Measurements from ENCODE around the gene SHANK1.
"Not testable (repeated sequence)": the region's sequence is repeated elsewhere in the genome, so short reads cannot be mapped to it uniquely, and the experiment has no call there.

The SHANK1 gene

DNA sequence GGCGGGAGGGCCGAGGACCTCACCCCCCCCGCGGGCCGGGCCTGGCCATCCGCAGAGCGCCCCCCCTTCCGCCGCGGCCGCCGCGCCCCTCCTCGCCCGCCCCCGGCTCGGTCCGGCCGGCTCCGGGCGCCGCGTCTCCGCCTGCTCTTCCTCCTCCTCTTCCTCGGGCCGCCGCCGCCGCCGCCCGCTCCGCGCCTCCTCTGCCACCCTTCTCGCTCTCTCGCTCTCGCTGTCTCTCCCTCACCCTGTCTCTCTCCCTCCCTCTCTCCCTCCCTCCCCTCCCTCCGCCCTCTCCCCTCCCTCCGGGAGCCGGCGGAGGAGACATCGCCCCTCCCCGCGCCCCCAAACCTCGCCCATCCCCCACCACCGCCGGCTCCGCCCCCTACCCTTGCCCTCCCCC, at the start of gene SHANK1:
TSS of gene SHANK1 (minus strand) at position 237 of the 400 bp plus-strand sequence. CDS start 2,883 bp downstream, outside the sequence.
- DNase-seq: no peak

DNA sequence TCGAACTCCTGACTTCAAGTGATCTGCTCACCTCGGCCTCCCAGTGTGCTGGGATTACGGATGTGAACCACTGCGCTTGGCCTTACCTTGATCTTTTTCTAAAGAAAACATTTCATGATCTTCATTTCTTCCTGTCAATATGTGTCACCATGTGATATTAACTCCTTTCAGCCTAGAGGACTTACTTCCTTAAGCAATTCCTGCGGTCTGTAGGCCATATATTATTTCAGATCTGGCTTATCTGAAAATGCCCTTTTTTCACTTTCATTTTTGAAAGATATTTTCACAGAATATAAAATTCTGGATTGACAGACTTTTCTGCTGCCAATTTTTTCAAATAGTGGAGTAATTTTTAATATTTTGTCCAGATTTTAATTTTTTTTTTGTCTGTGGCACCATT, 48.7 kb upstream of the SHANK1 start:
- no peak for DNase-seq

GRCh38 chr19:50767263-50767662, 47.7 kb upstream of the SHANK1 start:
- DNase-seq: not testable (repeated sequence)

- DNase-seq: not testable (repeated sequence)
These were observed 47.1 kb upstream of the SHANK1 start for GRCh38 chr19:50766746-50767145.

- no peak for DNase-seq
These were observed 44.8 kb upstream of the SHANK1 start for GRCh38 chr19:50764409-50764808.

DNA sequence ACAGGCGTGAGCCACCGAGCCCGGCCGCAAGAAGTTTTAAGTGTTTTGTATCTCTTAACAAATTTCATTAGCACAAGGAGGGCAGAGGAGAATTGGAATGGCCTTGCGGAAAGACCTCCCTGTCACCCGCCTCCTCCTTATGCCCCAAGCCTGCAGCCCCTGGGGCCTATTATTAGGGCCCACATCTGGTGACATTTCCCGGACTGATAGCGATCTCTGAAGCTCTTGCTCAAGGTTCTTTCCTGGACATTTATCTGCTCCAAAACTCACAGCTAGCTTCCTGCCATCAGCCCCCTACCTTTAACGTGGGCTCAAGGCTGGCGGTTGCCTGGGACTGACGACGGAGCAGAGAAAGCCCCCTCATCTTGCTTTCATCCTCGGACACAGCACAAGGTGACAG, 43.9 kb upstream of the SHANK1 start:
- not testable (repeated sequence) for DNase-seq

GRCh38 chr19:50761501-50761900, 41.9 kb upstream of the SHANK1 start:
- not testable (repeated sequence) for DNase-seq

GRCh38 chr19:50759886-50760285, 40.3 kb upstream of the SHANK1 start:
- DNase-seq: no peak

DNA sequence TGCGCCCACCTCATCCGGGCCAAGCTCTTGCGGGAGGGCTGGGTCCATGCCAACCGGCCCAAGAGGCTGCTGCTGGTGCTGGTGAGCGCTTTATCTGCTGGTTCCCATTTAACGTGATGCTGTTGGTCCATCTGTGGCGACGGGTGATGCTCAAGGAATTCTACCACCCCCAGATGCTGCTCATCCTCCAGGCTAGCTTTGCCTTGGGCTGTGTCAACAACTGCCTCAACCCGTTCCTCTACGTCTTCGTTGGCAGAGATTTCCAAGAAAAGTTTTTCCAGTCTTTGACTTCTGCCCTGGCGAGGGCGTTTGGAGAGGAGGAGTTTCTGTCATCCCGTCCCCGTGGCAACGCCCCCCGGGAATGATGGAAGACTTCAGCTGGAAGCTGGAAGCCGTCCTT, 39.5 kb upstream of the SHANK1 start:
- DNase-seq: not testable (repeated sequence)

GRCh38 chr19:50757624-50758023, 38.0 kb upstream of the SHANK1 start:
- DNase-seq: not testable (repeated sequence)

- not testable (repeated sequence) for DNase-seq
These were observed 36.6 kb upstream of the SHANK1 start for GRCh38 chr19:50756244-50756643.

DNA sequence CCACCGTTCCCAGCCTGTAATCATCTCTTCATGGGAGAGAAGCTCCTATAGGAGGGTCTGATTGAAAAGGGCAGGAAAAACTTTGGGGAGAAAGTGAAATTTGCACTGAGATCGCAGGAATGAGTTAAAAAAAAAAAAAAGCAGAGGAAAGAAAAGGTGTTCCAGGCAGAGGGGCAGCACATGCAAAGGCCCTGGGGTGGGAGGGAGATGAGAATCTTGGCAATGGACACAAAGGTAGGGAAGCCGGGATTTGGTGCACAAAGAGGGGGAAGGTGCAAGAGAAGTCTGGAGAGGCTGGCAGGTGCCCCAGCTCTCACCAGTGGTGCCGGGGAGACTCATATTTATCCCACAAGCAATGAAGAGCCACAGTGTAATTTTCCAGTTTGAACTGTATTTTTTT, 34.3 kb upstream of the SHANK1 start:
- no peak for DNase-seq

DNA sequence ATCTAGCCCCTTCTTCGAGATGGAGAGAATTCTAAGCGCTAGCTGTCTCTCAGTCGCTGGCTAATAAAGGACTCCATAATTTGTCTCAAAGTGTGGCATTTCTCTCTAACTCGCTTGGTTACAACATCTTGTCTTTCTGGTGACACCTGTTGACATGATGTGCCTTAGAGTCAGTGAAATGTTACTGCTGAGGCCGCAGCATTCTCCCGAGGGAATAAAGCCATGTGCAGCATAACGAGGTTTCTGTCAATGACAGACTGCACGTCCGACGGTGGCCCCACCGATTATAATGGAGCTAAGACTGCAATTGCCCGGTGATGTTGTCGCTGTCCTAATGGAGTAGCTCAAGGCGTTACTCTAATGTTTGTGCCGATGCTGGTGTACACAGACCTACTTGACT, 30.4 kb upstream of the SHANK1 start:
- DNase-seq: no peak

DNA sequence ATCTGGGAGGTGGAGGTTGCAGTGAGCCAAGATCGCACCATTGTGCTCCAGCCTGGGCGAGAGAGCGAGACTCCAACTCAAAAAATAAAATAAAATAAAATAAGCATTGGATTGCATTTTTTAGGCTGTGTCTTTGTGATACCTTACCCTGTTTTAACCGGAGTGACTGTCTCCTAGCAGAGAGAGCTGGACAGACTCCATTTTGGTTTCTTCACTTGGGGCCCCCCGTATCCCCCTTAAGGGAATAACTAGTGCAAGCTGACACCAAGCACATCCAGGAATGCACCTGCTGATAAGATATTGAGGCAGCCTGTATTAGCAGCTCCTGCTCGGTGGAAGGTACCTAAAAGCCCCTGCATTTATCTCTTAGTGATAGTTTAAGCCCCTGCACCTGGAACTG, 29.9 kb upstream of the SHANK1 start:
- no peak for DNase-seq

DNA sequence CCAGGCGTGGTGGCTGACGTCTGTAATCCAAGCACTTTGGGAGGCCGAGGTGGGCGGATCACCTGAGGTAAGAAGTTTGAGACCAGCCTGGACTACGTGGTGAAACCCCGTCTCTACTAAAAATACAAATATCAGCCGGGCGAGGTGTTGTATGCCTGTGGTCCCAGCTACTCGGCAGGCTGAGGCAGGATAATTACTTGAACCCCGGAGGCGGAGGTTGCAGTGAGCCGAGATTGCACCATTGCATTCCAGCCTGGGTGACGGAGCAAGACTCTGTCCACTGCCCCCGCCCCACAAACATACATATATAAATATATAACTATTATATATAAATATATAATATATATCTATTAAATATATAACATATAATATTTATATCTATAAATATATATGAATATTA, 27.5 kb upstream of the SHANK1 start:
- DNase-seq: not testable (repeated sequence)

DNA sequence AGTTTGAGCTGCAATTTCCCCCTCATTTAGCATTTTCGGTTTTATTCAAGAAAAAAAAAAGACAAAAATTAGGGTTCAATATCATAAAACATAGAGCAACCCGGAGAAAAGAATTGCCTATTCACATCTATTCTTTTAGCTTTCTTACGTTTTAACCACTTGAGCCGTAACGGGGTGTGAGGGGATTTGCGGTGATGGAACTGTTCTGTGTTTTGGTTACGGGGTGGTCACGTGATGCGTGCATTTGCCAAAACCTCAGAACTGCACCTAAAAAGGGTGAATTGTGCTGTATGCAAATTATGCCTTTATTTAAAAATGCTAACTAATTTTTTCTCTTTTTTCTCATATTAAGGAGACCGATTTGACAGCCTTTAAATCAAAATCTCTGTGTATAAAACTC, 25.6 kb upstream of the SHANK1 start:
- DNase-seq: no peak

- no peak for DNase-seq
These were observed 23.9 kb upstream of the SHANK1 start for GRCh38 chr19:50743537-50743936.

- DNase-seq: no peak
These were observed 21.8 kb upstream of the SHANK1 start for GRCh38 chr19:50741179-50741933.

DNA sequence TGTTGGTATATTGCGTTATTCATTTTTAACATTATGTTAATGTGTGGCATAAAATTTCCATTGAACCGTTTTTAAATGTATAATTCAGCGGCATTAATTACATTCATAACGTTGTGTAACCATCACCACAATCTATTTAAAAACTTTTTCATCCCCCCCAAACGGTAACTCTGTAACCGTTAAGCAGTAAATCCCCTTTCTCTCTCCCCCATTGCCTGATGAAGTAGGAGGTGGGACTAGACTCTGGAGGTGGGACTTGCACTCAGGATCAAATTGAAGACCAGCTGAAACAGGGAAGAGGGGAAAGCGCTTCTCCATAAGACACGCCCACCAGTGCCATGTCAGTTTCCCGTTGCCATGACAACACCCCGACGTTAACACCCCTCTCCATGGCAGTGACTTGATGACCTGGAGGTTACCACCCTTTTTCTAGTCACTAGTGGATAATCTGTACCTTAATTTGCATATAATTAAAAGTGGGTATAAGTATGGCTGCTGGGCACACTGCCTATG, 20.4 kb upstream of the SHANK1 start:
- no peak for DNase-seq

DNA sequence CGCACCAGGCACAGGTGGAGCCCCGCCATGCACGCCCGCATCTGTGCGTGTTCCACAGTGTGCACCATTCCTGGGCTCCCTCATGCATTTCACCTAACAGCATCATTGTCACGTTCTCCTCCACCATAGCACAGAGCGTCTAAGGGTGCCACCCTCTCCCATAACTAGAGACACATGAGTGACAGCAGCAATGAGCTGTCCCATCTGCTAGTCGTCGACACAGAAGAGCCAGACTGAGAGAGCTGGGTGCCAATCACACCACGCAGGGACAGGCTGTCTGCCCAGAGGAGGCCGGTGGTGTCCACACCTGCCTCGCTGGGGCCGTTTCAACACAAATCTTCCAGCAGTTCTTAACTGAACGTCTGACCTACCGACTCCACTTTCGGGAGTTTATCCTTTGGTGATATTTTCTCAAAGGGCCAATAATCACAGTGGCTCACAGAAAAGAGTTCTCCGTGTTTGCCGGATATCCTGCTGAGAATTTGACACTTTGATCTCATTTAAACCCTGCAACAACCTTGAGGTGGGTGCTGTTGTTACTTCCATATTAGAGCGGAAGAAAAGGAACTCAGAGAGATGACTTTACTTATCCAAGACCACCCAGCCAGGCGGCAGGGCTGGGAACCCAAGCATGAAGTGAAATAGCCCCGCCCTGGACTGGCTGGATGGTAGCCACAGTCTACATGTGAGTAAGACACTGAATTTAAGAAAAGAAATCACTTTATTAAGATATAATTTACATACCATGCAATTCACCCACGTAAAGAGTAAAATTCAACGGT, 19.7 kb upstream of the SHANK1 start:
- DNase-seq: no peak

DNA sequence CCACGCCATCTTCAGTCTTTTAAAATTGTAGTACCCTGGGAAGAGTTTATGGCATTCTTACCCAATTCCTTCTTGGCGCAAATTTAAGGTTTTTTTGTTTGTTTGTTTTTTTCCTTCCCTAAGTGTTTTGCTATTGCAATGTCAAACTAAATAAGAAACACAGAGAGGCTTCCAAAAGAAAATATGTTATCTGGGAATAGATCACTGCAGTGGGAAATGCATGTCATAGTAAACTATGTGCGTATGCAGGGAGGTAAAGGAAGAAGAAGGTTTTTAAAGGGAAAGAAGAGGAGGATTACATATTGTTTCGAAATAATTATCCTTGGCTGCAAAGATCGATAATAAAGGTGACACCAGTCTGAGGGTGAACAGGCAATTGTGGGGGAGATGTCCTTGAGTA, 16.7 kb upstream of the SHANK1 start:
- no peak for DNase-seq

DNA sequence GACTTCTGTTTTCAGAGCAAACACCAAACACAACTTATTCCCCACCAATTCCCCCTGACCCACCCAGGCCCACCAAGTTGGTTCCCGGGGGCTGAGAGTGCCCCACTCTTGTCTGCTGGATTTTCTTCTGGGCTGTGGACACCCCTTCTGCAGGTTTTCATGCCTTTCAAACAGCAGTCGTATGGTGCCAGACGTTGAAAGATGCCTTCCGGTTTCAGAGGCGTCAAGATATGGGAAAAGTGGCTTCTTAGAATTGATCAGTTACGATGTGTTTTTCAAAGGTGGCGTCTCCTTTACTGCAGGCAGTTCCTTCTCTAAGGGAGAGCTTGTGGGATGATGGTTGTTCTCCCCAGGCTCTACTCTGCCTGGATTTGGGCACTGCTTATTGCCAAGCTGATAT, 16.3 kb upstream of the SHANK1 start:
- DNase-seq: no peak

DNA sequence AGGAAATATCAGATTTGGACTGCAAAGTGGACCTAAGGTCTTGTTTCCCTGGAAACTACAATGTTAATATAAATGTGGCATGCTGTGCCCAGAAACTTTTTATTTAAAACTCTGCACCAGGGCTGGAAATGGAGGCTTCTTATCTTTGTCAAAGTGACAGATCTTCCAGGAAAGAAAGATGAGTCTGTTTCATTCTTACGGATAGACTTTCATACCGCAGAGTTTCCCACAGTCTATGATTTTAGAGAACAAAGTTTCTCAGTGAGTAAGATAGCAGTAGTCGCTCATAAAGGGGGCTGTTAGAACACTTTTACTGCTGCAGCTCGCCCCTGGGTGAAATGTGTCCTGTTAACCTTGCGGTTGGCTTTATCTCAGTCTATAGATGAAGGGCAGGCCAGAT, 10.3 kb upstream of the SHANK1 start:
- no peak for DNase-seq

DNA sequence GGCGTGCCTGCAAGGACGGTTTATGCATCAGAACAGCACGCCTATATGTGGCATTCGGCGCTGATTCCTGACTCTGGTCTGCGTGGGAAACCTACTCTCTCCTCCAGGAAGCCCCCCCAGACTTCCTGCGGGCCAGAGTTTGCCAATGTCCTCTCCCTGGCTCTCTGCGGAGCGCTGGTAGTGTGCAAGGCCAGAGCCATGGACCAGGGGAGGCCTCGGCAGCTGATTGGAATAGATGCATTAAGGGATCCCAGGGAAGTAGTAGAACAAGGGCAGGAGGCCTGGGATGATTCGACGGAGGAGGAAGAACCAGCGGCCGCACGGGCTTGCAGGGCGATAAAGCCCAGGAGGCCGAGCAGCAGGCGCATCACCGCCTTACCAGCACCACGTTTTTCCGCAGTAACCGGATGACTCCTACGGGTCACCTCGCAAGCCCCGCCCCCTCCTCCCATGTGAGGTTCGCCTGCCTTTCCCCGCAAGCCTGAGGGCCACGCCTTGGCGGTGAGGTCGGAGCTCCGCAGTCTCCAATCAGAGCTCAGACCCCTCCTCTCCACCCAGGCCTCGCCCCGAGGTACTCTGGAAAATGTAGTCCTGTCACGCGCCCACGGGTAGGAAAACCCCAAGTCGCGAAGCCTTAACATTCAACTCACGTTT, 8.6 kb upstream of the SHANK1 start:
- DNase-seq: no peak

All from NCI-H1092 (cell line).